Measurements from ENCODE around the gene UBE3B.

Gene UBE3B

GRCh38 chr12:109535231-109535862, 57.9 kb downstream of the UBE3B start:
- H3K27ac ChIP-seq (replicated peaks), result no peak overlapping the region
- no peak for DNase-seq (ENCODE audit: low read depth in 1 of 2, low spot score in 1 of 2)
- H3K27me3 ChIP-seq (ENCODE audit: insufficient read depth, poor library complexity, severe bottlenecking), result no peaks in the 10 kb centered on the region
- no peak for TF ChIP-seq GABPA (IDR thresholded peaks at IDR 0.05; ENCODE audit: low read depth)
- no peak for TF ChIP-seq SPI1 (IDR thresholded peaks at IDR 0.05; ENCODE audit: borderline replicate concordance, low read depth)
- TF ChIP-seq CTCF (IDR thresholded peaks at IDR 0.05; ENCODE audit: insufficient read depth, low read length), result no peak
- no peak for TF ChIP-seq REST (IDR thresholded peaks at IDR 0.05; ENCODE audit: insufficient replicate concordance, low read depth)
- TF ChIP-seq POLR2AphosphoS5 (IDR thresholded peaks at IDR 0.05; ENCODE audit: low read depth), result no peak
- H3K4me3 ChIP-seq (replicated peaks; ENCODE audit: insufficient read depth, low read length), result no peak overlapping the region

GRCh38 chr12:109535863-109536250, 58.4 kb downstream of the UBE3B start:
- TF ChIP-seq REST (IDR thresholded peaks at IDR 0.05; ENCODE audit: insufficient replicate concordance, low read depth), result no peak
- no peak for TF ChIP-seq POLR2AphosphoS5 (IDR thresholded peaks at IDR 0.05; ENCODE audit: low read depth)
- no peak for TF ChIP-seq GABPA (IDR thresholded peaks at IDR 0.05; ENCODE audit: low read depth)
- no peak for TF ChIP-seq SPI1 (IDR thresholded peaks at IDR 0.05; ENCODE audit: borderline replicate concordance, low read depth)
- no peak for TF ChIP-seq CTCF (IDR thresholded peaks at IDR 0.05; ENCODE audit: insufficient read depth, low read length)
- no peak for DNase-seq (ENCODE audit: low read depth in 1 of 2, low spot score in 1 of 2)
- Histone ChIP-seq H3K27me3 (ENCODE audit: insufficient read depth, poor library complexity, severe bottlenecking) (no peaks in the 10 kb centered on the region), H3K27ac (replicated peaks) (no peak overlapping the region), H3K4me3 (replicated peaks; ENCODE audit: insufficient read depth, low read length) (no peak overlapping the region)

- Histone ChIP-seq H3K27ac (replicated peaks) (no peak overlapping the region), H3K4me3 (replicated peaks; ENCODE audit: insufficient read depth, low read length) (no peak overlapping the region), H3K27me3 (ENCODE audit: insufficient read depth, poor library complexity, severe bottlenecking) (no peaks in the 10 kb centered on the region)
- no peak for DNase-seq (ENCODE audit: low read depth in 1 of 2, low spot score in 1 of 2)
- TF ChIP-seq SPI1 (IDR thresholded peaks at IDR 0.05; ENCODE audit: borderline replicate concordance, low read depth) (no peak), POLR2AphosphoS5 (IDR thresholded peaks at IDR 0.05; ENCODE audit: low read depth) (no peak), GABPA (IDR thresholded peaks at IDR 0.05; ENCODE audit: low read depth) (no peak), CTCF (IDR thresholded peaks at IDR 0.05; ENCODE audit: insufficient read depth, low read length) (no peak), REST (IDR thresholded peaks at IDR 0.05; ENCODE audit: insufficient replicate concordance, low read depth) (no peak)
These were observed 59.7 kb downstream of the UBE3B start for GRCh38 chr12:109537136-109537535.
